CD4-positive, alpha-beta T cell treated with Interleukin-10 for 1 hour (primary cell): Measurements from ENCODE around the gene FAM181A.

Experiments used
- DNase-seq: peaks from one replicate; pipeline ENCODE4 v3.0.0-alpha.2; 2020

Gene FAM181A

DNA sequence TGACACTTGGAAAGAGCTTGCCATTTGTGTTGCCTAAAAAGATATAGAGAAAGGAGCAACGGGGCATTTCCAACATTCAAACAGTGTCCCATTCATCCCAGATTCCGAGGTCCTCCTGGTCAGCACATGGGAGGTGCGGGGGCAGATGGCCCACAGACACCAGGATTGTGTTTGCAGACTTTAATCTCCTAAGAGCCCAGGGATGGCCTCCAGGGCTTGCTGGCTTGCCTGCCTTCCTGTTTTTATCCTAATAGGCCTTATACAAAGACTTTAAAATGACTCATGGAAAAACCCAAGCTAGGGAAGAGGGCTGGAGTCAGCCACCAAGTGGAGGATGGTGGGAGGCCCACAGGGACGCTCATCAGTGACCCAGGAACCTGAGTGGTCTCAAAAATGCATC, 21.5 kb upstream of the FAM181A start:
- DNase-seq = no peak

DNA sequence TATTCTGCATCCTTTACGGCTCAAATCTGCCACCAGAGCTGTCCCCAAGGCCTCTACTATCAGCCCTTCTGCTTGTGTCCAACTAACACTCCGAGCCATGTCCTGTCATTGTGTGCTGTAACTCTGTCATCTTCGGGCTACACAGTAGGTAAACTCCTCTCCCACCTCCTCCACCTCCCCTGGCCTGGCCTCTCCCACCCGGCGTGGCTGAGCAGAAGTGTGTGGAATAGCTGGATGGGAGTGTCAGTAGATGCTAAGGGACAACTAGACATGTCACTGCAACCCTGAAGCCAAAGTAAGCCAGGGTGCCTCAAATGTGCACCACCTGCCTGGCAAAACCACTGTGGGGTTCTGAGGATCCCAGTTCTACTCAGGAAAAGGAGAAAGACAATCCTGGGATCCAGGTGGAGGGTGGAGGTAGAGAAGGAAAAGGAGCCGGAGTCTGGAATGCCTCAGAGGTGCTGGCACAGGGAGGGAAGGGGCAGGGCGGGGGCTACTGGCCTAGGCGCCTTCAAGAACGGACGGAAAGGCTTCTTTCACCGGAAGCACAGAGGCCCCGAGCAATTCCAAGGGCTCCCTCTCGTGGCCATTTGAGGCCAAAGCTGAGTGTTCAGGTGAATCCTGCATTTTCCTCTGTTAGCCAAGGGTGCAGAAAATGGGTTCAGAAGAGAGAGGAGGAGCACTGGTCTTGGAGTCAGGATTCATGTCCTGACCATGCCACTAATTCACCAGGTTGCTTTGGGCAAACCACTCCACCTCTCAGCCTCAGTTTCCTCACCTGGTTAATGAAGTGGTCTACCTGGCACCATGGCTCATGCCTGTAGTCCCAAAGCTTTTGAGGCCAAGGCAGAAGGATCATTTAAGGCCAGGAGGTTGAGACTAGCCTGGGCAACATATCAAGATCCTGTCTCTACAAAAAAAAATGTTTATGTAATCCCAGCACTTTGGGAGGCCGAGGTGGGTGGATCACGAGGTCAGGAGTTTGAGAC, 20.5 kb upstream of the FAM181A start:
- peak; percentile 52 for DNase-seq

DNA sequence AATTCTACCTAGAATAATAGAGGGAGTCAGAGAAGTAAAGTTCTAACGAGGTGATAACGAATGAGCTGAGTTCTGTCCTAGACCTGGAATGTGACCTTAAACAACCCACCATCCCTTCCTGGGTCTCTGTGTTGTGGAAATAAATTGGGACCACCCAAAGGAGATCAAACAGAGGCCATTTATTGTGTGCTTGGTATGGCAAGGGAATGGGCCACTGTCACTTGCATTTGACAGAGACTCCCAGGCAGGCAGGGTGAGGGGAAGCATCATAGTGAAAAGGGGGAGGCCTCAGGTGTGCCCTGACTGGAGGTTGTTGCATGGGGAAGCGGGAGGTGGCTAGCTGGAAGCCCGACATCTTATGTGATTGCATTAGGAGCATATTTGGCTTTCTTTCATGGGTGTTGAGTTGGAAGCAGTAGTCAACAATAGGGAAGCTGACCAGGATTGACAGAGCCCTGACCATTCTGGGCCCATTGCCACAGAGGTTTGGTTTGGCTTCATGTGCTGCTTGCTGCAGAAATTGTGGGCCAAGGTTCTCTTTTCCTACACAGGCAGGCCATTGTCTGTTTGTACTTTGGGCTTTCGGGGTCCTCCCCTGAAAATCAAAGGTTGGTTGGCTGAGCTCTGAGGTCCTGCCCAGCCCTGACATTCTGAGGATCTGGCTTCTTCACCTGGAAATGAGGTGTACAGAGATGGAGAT, 17.6 kb upstream of the FAM181A start:
- no peak for DNase-seq

GRCh38 chr14:93911975-93912615, 15.0 kb upstream of the FAM181A start:
- DNase-seq = no peak

DNA sequence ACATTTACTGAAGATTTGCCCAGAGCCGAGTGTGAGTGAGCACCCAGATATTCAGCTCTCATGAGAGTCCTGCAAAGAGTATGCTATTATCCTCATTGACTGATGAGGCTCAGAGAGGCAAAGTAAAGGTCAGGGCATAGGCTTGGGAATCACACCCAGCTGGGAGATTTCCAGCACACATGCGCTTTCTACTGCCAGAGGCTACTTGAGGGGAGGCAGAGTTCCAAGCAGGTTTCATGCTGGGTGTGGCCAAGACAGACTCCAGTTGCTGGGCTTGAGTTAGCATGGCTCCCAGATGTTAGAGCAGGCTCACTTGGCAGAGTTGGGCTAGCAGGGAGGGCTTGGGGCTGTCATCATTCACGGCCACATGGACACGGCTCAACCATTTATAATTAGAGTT, 14.4 kb upstream of the FAM181A start:
- no peak for DNase-seq

- no peak for DNase-seq
Measured at GRCh38 chr14:93914278-93914677, 12.9 kb upstream of the FAM181A start.

- DNase-seq = no peak
Measured at GRCh38 chr14:93915070-93915705, 12.0 kb upstream of the FAM181A start.

DNA sequence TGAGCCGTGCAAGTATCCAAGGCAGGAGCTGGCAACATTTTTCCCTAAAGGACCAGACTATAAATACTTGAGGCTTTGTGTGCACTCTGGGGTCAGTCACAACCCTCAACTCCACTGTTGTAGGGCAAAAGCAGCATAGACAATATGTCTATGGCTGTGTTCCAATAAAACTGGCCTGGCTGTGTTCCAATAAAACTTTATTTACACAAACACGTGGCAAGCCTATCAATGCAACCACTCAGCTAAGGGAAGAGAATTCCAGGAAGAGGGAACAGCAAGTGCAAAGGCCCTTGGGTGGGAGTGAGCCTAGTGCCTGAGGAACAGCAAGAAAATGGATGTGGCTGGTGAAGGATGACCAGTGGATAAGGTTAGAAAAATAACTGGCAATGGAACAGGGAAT, 11.3 kb upstream of the FAM181A start:
- DNase-seq = no peak

- DNase-seq = no peak
Measured at GRCh38 chr14:93916498-93916897, 10.6 kb upstream of the FAM181A start.

DNA sequence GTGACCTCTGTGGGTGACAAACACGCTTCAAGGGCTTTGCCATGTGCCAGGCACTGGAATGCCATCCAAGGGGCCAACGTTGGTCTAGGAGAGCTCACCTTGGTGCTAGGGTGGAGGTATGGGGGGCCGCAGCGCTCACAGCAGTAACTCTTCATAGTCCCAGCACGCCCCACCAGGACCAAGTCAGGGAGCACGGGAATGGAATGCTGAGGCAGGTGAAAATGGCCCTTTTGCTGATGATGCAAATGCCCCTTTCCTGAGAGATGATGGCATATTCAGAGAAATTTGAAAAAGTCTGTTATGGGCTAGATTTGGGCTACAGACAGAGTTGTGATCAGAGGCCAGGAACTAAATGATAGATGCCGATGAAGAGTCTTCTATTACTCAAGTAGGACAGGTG, 10.0 kb upstream of the FAM181A start:
- DNase-seq = no peak

DNA sequence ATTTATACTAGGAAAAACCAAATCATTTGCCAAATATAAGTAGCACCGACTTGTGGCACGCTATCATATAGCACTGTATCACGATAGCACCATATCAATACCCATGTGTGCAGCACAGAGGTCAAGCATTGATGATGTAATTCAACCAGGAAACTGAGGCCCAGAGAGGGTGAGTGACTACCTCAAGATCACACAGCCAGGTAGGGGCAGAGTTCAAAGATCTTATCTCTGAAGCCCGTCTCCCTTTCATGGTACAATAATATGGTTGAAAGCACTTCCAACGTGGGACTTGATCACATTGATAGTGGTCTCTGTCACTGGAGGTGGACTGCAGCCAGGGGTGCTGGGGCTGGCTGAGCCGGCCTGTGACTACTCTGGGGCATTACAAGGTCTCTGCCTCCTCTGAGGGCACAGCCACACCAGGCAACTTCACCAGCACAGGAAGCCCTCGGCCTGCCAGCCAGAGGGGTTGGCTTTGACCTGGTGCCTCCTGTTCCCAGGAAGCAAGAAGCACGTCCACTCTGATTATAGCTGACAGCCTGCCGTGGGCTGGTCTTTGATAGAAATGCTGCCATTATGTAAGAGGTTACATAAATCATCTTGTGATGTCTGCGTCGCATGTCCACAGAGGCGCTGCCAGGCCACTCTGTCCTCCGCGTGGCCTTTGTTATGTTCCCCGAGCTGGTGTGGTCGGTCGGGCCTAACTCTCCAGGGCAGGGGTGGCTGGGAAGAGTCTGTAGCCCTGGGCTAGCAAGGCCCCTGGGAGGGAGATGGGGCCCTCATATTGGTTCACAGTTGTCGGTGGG, 5.9 kb upstream of the FAM181A start:
- DNase-seq = no peak

GRCh38 chr14:93923626-93924025, 3.5 kb upstream of the FAM181A start:
- no peak for DNase-seq

- DNase-seq = no peak
Measured at GRCh38 chr14:93924592-93925355, 2.4 kb upstream of the FAM181A start.

GRCh38 chr14:93925374-93925895, 1.7 kb upstream of the FAM181A start:
- no peak for DNase-seq

- DNase-seq = no peak
Measured at GRCh38 chr14:93926245-93926872, 785 bp upstream of the FAM181A start.

DNA sequence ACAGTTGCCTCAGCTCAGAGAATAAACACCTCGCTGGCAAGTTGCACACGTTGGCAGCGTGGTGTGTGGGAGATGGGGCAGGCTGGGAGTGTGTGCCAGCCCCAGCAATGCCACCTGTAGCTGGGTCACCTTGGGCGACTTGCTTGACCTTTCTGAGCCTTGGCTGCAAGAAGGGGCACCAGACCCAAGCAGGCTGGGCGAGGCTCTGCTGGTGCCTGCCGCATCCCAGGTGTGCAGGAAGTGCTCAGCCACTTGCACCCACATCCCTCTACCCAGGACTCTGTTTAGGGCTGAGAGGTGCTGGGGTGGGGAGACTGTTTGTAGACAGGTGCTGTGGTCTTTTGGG, 629 bp downstream of the FAM181A start:
- DNase-seq = no peak

- DNase-seq = no peak
Measured at GRCh38 chr14:93928184-93929047, 1.3 kb downstream of the FAM181A start.

GRCh38 chr14:93929048-93929535, 1.9 kb downstream of the FAM181A start:
- DNase-seq = no peak

DNA sequence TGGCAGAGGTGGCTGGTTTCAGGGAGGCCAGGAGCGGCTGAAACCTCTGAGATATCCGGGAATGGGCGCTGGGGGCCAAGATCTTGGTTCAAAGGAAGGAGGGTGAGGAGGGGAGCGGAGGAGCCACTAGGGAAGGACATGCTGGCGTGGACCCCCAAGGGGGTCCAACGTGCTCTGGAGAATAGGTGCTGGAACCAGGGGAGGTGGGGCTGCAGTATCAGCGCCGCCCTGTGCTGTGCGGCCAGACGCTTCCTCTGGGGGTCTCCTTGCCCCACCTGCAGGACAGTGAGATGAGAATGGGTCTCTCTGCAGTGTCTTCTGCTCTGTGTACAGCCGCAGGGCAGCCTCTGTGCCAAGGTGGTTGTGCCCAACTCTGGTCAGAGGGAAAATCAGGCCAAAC, 2.5 kb downstream of the FAM181A start:
- DNase-seq = no peak
